Panc1 (cell line): Measurements from ENCODE around the gene GCK.

Experiments used
- POLR2AphosphoS5 ChIP-seq: IDR thresholded peaks from 2 replicates; pipeline ENCODE4 v1.6.1; 2012; ENCODE audit warnings: mild to moderate bottlenecking, low read depth, low read length, moderate library complexity
- SIN3A ChIP-seq: IDR thresholded peaks from 2 replicates; pipeline ENCODE4 v1.6.1; 2012; ENCODE audit warnings: low read depth, mild to moderate bottlenecking, low read length, moderate library complexity, borderline replicate concordance; ENCODE audit not compliant: insufficient read depth
- TCF7L2 ChIP-seq: IDR thresholded peaks from 2 replicates; pipeline ENCODE4 v1.6.1; 2011; ENCODE audit warnings: mild to moderate bottlenecking, low read depth, low read length, inconsistent platforms
- TF ChIP-seq, protein P1 (sequence below): fragments of 450-650 bp; IDR thresholded peaks from 2 replicates; pipeline ENCODE4 v1.5.1; 2017; ENCODE audit warnings: mild to moderate bottlenecking
- TF ChIP-seq, protein P2 (sequence below), 2 experiments: IDR thresholded peaks; 2 replicates each; pipeline ENCODE4 v1.6.1; 2011 to 2012; ENCODE audit warnings: low read depth in 2 of 2, control low read depth in 1 of 2, low read length in 1 of 2, mild to moderate bottlenecking in 1 of 2, moderate library complexity in 1 of 2; ENCODE audit not compliant: insufficient read depth in 1 of 2

DNA sequence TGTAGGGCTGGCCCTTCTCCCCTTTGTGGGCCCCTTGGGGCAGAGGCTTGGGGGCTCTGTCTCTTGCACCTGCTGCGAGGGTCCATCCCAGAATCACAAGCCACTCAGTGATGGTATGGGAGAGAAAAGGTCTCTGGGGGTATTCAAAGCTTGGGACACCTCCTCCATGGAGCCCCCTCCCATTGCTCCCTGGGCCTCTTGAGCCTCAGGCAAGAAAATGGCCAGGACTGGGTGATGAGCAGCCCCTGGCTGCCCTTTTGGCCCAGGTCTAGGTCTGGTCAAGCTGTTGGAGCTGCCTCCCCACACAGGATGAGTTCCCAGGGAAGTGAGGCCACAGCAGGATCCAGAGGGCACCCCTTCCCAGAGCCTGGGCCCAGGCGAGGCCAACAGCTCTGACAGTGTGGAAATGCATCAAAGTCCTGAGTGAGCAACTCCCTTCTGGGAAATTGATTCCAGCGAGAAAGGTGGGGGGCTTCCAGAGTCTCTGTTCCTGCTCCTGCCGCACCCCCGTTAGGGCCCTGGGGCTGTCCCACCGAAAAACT is 44.7 kb downstream of the GCK start:
- TF ChIP-seq, protein P1, sequence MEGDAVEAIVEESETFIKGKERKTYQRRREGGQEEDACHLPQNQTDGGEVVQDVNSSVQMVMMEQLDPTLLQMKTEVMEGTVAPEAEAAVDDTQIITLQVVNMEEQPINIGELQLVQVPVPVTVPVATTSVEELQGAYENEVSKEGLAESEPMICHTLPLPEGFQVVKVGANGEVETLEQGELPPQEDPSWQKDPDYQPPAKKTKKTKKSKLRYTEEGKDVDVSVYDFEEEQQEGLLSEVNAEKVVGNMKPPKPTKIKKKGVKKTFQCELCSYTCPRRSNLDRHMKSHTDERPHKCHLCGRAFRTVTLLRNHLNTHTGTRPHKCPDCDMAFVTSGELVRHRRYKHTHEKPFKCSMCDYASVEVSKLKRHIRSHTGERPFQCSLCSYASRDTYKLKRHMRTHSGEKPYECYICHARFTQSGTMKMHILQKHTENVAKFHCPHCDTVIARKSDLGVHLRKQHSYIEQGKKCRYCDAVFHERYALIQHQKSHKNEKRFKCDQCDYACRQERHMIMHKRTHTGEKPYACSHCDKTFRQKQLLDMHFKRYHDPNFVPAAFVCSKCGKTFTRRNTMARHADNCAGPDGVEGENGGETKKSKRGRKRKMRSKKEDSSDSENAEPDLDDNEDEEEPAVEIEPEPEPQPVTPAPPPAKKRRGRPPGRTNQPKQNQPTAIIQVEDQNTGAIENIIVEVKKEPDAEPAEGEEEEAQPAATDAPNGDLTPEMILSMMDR, result no peak
- TF ChIP-seq, protein P2, sequence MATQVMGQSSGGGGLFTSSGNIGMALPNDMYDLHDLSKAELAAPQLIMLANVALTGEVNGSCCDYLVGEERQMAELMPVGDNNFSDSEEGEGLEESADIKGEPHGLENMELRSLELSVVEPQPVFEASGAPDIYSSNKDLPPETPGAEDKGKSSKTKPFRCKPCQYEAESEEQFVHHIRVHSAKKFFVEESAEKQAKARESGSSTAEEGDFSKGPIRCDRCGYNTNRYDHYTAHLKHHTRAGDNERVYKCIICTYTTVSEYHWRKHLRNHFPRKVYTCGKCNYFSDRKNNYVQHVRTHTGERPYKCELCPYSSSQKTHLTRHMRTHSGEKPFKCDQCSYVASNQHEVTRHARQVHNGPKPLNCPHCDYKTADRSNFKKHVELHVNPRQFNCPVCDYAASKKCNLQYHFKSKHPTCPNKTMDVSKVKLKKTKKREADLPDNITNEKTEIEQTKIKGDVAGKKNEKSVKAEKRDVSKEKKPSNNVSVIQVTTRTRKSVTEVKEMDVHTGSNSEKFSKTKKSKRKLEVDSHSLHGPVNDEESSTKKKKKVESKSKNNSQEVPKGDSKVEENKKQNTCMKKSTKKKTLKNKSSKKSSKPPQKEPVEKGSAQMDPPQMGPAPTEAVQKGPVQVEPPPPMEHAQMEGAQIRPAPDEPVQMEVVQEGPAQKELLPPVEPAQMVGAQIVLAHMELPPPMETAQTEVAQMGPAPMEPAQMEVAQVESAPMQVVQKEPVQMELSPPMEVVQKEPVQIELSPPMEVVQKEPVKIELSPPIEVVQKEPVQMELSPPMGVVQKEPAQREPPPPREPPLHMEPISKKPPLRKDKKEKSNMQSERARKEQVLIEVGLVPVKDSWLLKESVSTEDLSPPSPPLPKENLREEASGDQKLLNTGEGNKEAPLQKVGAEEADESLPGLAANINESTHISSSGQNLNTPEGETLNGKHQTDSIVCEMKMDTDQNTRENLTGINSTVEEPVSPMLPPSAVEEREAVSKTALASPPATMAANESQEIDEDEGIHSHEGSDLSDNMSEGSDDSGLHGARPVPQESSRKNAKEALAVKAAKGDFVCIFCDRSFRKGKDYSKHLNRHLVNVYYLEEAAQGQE (IDR thresholded peaks at IDR 0.05; ENCODE audit: insufficient read depth in 1 of 2, low read depth in 2 of 2, low read length in 1 of 2), result no peak
- TF ChIP-seq POLR2AphosphoS5 (no peak), SIN3A (no peak), TCF7L2 (no peak)
